ENCODE data around the gene ARIH2. TPM values are rescaled to one million over a fixed set of nuclear protein-coding genes. Genes with fewer than 3 reads are reported as not detected.

Gene ARIH2
- total RNA-seq, 1 donor from 2014 or later, result 82.5 TPM

- no peak overlapping the region for H3K4me3 Mint-ChIP-seq (ENCODE audit: unreplicated experiment)
- H3K36me3 Mint-ChIP-seq (ENCODE audit: unreplicated experiment), result peaks cover 18% of the 10 kb centered on the region
- TF ChIP-seq CTCF (IDR thresholded peaks at IDR 0.05), result no peak
- DNase-seq (ENCODE audit: extremely low spot score, unreplicated experiment), result no peak
- H3K27ac Mint-ChIP-seq (ENCODE audit: unreplicated experiment), result no peak overlapping the region
- no peaks in the 10 kb centered on the region for H3K9me3 Mint-ChIP-seq (ENCODE audit: unreplicated experiment)
- peaks cover 31% of the 10 kb centered on the region for H3K4me1 Mint-ChIP-seq (ENCODE audit: unreplicated experiment)
- no peaks in the 10 kb centered on the region for H3K27me3 Mint-ChIP-seq (ENCODE audit: unreplicated experiment)
Measured at GRCh38 chr3:49013113-49013737, 94.6 kb downstream of the ARIH2 start.

GRCh38 chr3:49013738-49014660 is 95.4 kb downstream of the ARIH2 start:
- no peak overlapping the region for H3K4me3 Mint-ChIP-seq (ENCODE audit: unreplicated experiment)
- no peaks in the 10 kb centered on the region for H3K27me3 Mint-ChIP-seq (ENCODE audit: unreplicated experiment)
- TF ChIP-seq CTCF (IDR thresholded peaks at IDR 0.05), result peak; percentile 53
- H3K36me3 Mint-ChIP-seq (ENCODE audit: unreplicated experiment), result peaks cover 18% of the 10 kb centered on the region
- DNase-seq (ENCODE audit: extremely low spot score, unreplicated experiment), result no peak
- H3K4me1 Mint-ChIP-seq (ENCODE audit: unreplicated experiment), result peaks cover 27% of the 10 kb centered on the region
- no peak overlapping the region for H3K27ac Mint-ChIP-seq (ENCODE audit: unreplicated experiment)
- H3K9me3 Mint-ChIP-seq (ENCODE audit: unreplicated experiment), result no peaks in the 10 kb centered on the region

DNA sequence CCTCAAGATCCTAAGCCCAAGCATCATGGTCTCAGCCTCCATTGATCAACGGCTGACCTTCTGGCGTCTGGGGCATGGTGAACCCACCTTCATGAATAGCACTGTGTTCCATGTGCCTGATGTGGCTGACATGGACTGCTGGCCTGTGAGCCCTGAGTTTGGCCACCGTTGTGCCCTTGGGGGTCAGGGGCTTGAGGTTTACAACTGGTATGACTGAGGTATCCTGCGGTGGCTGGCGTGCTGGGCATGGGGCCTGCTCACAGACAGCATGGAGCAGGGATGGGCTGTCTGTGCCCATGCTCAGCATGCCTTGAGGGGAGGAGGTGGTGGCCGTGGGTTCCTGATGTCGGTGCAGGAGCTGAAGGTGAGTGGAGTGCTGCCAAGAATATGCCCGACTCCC is 96.4 kb downstream of the ARIH2 start:
- peaks cover 18% of the 10 kb centered on the region for H3K36me3 Mint-ChIP-seq (ENCODE audit: unreplicated experiment)
- DNase-seq (ENCODE audit: extremely low spot score, unreplicated experiment), result no peak
- no peak for TF ChIP-seq CTCF (IDR thresholded peaks at IDR 0.05)
- H3K9me3 Mint-ChIP-seq (ENCODE audit: unreplicated experiment), result no peaks in the 10 kb centered on the region
- H3K4me1 Mint-ChIP-seq (ENCODE audit: unreplicated experiment), result peaks cover 26% of the 10 kb centered on the region
- no peak overlapping the region for H3K4me3 Mint-ChIP-seq (ENCODE audit: unreplicated experiment)
- no peaks in the 10 kb centered on the region for H3K27me3 Mint-ChIP-seq (ENCODE audit: unreplicated experiment)
- no peak overlapping the region for H3K27ac Mint-ChIP-seq (ENCODE audit: unreplicated experiment)

GRCh38 chr3:49015765-49016164 is 97.1 kb downstream of the ARIH2 start:
- no peak overlapping the region for H3K27ac Mint-ChIP-seq (ENCODE audit: unreplicated experiment)
- peaks cover 30% of the 10 kb centered on the region for H3K4me1 Mint-ChIP-seq (ENCODE audit: unreplicated experiment)
- H3K27me3 Mint-ChIP-seq (ENCODE audit: unreplicated experiment), result no peaks in the 10 kb centered on the region
- peak overlapping the region; percentile 18 for H3K4me3 Mint-ChIP-seq (ENCODE audit: unreplicated experiment)
- H3K9me3 Mint-ChIP-seq (ENCODE audit: unreplicated experiment), result no peaks in the 10 kb centered on the region
- H3K36me3 Mint-ChIP-seq (ENCODE audit: unreplicated experiment), result peaks cover 18% of the 10 kb centered on the region
- no peak for DNase-seq (ENCODE audit: extremely low spot score, unreplicated experiment)
- no peak for TF ChIP-seq CTCF (IDR thresholded peaks at IDR 0.05)

All from osteocyte (in vitro differentiated cells).